NCI-H524 (cell line): ENCODE measurements around the gene NEBL.

Experiments
- DNase-seq, 2 experiments: peaks; one replicate each; lab custom pipeline; 2025; lab: John Stamatoyannopoulos, UW

NEBL gene

GRCh38 chr10:20901110-20901509 is 4.0 kb upstream of the NEBL start:
- DNase-seq, result no peak

- no peak for DNase-seq
Observed at GRCh38 chr10:20898866-20899535, 1.9 kb upstream of the NEBL start.

- DNase-seq, result no peak
Observed at GRCh38 chr10:20893297-20893696, 3.8 kb downstream of the NEBL start.

- no peak for DNase-seq
Observed at GRCh38 chr10:20892796-20893195, 4.3 kb downstream of the NEBL start.

- DNase-seq, result no peak
Observed at GRCh38 chr10:20892011-20892585, 5.0 kb downstream of the NEBL start.

- DNase-seq, result no peak
Observed at GRCh38 chr10:20891338-20891714, 5.8 kb downstream of the NEBL start.

GRCh38 chr10:20890491-20891337 is 6.4 kb downstream of the NEBL start:
- DNase-seq, result no peak

- DNase-seq, result peak; percentile 78 to 89
Observed at GRCh38 chr10:20890009-20890408, 7.1 kb downstream of the NEBL start.

- peak in 1 of 2 experiments; percentile 0 for DNase-seq
Observed at GRCh38 chr10:20888620-20889330, 8.3 kb downstream of the NEBL start.

GRCh38 chr10:20887706-20888555 is 9.2 kb downstream of the NEBL start:
- peak; percentile 26 to 59 for DNase-seq

GRCh38 chr10:20885678-20886077 is 11.4 kb downstream of the NEBL start:
- no peak for DNase-seq

- DNase-seq, result no peak
Observed at GRCh38 chr10:20883552-20883951, 13.6 kb downstream of the NEBL start.

- no peak for DNase-seq
Observed at GRCh38 chr10:20882091-20882490, 15.0 kb downstream of the NEBL start.

GRCh38 chr10:20879136-20879535 is 18.0 kb downstream of the NEBL start:
- no peak for DNase-seq

GRCh38 chr10:20877986-20878983 is 18.8 kb downstream of the NEBL start:
- no peak for DNase-seq

GRCh38 chr10:20877554-20877953 is 19.6 kb downstream of the NEBL start:
- no peak for DNase-seq

GRCh38 chr10:20874261-20874660 is 22.9 kb downstream of the NEBL start:
- peak in 1 of 2 experiments; percentile 51 for DNase-seq

- DNase-seq, result no peak
Observed at GRCh38 chr10:20871970-20872369, 25.1 kb downstream of the NEBL start.

- no peak for DNase-seq
Observed at GRCh38 chr10:20870834-20871233, 26.3 kb downstream of the NEBL start.

- DNase-seq, result no peak
Observed at GRCh38 chr10:20863008-20863407, 34.1 kb downstream of the NEBL start.
